HG03342 (cell line): ENCODE results near the gene MYOM1.

Source experiments
- ATAC-seq: cut with Tn5 transposase; IDR thresholded peaks from one replicate; pipeline ENCODE4 v1.9.1; 2021; ENCODE audit warnings: mild to moderate bottlenecking, moderate library complexity; ENCODE audit not compliant: unreplicated experiment

The MYOM1 gene

DNA sequence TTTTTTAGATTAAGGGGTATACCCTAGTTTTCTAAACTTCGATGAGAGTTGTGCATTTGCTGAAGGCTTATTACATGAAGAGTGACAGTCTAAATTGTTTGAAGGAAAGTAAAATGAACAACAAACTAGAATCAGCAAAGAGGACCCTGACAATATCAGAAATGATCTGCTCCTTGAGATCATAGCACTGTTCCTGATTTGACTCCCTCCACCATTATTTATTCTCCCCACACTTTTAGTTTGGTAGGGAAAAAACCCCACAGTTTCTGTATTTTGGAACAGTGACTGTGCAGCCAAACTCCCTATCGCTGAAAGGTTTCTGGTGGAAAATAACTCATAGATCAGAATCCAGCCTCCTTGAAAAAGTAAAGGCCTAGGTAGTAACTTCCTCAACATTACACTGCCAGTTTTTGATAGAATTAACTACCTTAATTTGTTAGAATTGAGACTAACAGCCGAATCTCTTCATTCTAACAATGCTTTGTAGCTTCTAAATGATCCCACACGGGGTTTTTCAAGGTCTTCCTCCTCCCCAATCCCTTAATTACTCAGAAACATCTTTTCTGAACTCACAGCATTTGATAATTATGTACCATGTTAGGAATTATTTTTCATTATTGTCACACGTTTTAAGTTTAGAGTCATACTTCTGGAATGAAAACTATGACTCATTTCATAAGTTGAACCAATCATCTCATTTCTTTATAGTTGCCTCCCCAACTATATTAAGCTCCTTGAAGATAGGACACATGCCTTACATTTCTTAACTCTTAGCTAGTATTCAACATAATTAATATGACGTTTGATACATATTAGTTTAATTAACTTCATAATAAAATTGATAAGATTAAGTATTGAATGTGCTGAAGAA lies 30.7 kb upstream of the MYOM1 start:
- ATAC-seq, result no peak

DNA sequence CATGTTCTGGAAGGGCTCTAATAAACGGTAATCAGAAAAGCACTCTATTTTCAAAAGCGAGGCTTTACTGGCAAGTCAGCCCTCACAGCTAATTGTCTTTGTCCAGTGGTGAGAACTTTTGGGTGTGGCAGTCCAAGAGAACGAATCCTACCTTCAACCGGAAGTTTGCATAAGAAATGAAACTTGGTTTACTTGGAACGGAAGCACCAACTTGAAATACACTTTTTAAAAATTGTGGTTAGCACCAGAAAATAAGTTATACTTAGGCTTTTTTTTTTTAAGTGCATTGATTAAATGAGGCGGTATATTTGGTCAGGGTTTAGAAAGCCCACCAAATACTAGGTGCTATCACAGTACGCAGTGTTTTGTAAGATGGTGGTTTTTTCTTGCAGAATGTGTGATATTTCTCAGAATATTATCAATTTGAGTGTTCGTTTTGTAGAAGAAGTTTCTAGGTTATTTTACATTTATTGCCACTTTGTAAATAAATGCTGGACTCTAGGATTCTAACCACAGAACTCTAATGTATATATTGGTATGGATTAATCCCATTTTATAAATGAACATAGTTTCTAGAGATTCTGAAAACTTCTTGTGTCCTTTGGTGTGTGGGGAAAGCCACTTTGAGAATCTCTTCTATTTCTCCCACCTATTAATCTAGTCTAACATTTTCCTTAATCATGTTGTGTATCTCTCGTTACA lies 29.0 kb upstream of the MYOM1 start:
- peak; percentile 20 for ATAC-seq

DNA sequence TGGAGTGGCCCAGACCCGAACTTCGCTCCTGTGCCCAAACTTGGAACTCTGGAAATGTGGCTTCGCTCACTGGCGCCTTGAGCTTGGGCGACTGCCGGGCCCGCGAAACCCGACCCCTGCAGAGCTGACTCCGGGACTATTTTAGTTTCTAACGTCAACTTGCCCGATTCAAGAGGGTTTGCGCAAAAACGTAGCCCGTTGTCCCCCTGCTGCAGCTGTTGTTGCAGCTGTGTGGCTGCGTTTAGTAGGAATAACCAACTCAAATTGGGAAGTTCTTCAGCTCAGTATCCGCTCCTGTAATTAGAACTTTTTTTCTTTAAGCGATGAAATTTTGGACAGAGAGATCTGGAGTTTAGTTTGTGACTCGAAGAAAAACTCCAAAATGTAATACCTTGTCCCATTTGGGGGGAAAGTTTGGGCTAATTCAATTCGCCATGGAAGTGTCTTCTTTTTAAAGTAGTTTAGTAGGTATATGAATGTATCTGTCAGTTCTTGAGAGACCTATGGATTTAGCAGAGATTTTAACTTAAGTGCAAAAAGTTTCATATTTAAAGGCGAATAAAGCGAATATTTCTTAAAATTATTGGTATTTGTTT lies 28.4 kb upstream of the MYOM1 start:
- ATAC-seq, result no peak

DNA sequence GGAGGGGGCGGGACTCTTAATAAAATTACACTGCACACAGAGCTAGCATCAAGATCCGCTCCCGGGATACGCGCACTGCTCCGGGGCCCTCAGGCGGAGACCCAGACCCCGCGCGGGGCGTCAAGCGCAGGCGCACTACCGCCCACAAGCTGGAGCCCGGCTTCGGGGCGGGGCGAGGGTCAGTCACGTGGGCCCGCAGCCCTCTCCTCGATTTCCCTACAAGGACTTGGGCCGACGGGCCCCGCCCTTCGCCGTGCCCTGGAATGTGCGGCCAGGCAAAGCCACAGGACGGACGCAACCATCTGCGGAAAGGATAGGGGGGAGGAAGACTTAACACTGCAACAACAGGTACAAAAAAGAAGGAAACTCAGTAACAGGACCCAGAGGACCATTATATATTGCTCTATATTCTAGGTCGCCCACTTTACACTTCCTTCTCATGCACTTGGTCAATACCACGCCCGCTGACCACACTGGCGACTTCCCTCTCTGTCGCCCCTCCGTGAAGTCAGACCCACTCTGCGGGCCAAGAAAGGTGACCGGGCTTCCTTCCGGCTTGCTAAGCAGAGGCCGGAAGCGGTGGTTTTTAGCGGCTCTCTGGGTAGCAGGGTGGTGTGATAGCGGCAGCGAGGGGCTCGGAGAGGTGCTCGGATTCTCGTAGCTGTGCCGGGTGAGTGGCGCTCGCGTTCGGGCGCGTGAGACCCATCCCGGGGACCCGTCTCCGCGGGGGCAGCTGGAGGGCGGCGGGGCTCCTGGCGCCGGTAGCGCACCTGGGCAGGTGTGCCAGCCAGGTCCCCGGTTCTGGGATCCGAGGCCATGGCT lies 27.7 kb upstream of the MYOM1 start, which contains the start of gene MYL12A:
MYL12A (plus strand) TSS at position 562 of the 822 bp plus-strand sequence. CDS start 5,447 bp downstream, outside the sequence.
- peak; percentile 80 for ATAC-seq

DNA sequence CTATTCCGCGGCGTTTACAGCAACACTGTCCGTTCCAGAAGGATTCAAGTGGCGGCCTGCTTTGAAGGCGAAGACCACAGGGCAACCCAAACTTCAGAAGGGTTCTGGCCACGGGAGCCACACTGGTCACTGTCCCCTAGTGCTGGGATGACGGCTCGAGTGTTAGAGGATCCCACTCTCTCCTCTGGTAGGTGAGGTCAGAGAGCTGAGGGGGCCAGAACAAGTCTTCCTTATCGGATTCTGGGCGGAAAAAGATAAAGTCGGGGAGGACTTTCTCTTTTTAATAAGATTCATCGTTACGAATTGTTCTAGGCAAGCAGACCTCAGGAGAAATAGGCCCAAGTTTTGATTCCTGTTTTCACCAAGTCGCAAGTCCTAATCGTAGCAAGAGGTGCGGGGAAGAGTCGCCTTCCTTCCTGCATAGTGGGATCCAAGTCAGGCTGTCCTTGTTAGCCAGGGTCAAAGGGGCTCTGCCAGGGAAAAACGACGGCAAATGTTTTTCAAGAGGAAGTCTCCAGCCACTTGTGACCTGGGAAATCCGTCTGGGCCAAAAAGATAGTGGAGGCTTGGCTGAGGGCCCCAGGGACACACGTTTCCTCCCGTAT lies 27.0 kb upstream of the MYOM1 start:
- ATAC-seq, result no peak

DNA sequence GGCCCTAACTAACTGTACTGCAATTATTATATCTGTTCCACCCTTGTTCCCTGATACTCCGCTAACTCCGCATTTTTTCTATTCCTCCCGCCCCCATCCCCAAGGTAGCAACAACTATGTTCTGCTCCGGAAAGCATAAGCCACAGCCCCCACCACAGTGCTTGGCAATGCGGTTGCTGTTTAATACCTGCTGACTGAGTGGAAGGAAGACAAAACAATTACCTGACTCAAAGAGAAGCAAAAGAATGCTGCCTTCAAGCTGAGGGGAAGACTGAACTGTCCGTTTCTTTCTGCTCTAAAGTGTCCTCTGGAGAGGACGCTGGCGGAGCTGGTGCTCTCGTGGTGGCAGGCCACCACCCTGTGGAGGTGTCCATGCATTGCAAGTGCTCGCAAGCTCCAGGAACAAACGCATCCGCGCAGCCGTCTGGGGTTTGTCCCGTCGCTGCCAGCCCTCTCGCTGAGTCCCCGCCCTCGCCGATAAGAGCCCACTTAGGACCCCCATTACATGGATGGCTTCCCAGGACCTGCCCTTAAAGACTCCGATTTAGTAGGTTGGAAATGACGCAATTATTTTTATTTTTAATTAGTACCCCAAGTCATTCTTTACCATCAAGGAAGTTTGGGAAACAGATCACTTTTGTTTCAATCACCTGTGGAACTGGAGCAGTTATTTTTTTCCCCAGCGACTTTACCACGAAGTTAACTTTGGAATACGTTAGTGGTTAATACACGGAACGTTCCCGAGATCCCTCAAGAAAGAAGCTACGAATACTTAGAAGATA lies 26.3 kb upstream of the MYOM1 start:
- ATAC-seq, result peak; percentile 48

DNA sequence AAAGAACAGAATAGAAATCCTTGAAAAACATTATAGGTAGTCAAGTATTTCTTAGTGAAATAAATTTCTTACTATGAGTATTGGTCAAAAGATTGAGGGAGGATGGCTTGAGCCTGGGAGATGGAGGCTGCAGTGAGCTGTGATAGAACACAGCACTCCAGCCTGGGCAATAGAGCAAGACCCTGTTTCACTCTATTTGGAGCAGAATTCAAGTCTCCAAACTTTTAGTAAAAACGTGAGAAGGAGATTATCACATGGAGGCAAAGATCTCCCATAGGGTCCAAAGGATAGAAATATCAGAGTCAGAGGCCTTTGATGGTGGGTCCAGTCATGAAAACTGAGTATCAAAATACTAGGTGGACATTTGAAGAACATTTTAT lies 25.4 kb upstream of the MYOM1 start:
- no peak for ATAC-seq

DNA sequence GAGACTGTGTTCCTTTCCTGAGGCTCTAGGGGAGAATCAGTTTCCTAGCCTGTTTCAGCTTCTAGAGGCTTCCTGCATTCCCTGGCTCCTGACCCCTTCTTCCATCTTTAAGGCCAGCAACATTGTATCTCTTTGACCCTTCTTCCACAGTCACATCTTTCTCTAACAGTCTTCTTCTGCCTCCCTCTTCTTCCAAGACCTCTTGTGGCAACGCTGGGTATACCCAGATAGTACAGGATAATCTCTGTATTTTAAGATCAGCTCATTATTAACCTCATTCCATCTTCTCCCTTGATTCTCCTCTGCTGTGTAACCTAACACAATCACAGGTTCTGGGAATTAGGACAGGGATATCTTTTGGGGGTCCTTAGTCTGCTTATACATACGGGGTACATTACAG lies 19.0 kb upstream of the MYOM1 start:
- no peak for ATAC-seq

DNA sequence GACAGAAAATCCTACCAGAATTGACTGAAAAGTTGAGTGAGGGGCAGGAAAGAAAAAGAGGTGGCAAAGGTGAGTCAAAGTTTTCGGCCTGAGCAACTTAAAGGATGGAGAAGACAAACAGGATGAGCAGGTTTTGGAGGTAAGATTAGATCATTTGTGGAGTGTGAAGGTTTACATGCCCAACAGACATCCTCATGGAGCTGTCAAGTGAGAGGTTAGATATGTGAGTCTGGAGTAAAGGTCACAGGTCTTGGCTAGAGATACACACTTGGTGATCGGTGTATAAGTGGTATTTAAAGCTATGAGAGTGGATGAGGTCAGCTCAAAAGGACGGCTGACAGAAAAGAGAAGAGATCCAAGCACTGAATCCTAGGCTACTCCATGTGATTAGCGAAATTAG lies 16.7 kb upstream of the MYOM1 start:
- no peak for ATAC-seq

DNA sequence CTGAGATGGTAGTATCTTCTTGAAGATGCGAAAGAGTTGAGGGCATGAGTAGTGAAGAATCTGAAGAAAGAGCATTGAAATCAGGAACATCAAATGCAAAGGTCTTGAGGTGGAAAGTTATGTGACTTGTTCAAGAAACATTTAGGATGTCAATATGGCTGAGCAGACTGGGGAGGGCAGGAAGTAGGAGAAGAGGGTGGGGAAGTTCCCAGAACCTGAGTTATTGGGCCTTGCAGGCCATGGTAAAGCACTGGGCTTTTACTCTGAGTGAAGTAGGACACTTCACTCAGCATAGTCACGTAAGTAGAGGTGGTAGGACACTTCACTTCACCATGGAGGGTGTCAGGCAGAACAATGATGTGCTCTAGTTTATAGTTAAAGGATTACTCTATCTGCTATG lies 16.1 kb upstream of the MYOM1 start:
- no peak for ATAC-seq

DNA sequence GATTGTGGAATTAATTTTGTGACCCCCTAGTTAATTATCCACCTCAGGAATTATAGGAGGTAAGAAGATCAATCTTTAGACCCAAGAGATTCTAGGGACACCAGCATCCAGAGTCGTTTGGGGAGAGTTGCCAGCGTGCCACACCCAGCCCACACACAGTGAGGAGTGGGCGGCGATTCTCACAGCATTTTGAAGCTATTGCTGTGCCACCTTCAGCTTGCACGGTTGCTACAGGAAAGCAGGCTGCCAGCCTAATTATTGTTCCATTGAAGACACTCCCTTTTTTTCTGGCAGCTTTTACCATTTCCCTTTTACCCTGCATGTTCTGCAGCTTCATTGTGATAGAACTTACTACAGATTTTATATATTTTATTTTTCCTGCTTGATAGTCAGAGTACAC lies 14.7 kb upstream of the MYOM1 start:
- ATAC-seq, result no peak

DNA sequence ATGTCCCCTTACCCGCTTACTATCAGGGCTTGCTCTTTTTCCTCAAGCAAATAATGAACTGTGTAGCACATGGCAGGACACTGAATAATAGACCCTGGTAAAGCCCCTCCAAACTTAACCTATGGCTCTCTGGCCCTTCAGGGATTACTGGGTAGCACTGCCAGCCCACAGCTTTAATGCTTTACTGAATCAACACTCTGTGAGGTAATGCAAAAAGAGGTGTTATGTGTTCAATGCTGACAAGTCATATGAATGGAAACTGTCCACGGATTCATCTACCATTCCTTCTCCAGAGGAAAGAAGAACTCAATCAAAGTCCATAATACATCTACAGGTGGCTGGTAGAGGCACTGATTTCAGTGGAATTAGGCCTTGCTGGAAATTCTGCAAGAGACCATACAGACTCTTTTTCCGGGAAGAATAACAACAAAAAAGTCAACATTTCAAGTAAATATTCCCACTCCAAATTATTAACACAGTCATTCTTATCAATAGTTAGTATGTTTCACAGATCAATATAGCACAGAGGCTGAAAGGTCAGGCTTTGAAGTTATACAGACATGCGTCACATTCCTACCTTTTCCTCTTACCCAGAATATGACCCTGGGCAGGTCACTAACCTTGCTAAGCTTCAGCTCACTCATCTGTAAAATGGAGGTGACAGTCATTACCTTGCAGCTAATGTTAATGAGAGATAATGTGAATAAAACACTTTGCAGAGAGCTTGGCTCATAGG lies 13.8 kb upstream of the MYOM1 start:
- ATAC-seq, result no peak

DNA sequence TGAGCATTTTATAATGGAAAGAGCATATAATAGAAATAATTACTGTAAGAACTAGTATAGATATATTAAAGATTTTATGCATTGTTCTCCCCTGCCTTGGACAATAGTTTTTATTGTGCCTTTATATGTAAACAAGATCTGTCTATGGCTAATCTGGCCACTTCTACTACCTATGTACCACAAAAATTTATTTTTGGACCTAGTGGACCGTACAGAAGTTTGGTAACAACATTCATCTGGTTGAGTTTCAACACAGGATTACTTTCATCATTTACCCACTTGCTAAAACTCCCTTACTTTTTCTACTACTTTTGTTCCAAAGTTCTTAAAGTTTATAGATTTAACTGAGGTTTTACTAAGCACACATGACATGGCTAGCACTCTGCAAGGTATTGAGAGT lies 13.2 kb upstream of the MYOM1 start:
- ATAC-seq, result no peak

DNA sequence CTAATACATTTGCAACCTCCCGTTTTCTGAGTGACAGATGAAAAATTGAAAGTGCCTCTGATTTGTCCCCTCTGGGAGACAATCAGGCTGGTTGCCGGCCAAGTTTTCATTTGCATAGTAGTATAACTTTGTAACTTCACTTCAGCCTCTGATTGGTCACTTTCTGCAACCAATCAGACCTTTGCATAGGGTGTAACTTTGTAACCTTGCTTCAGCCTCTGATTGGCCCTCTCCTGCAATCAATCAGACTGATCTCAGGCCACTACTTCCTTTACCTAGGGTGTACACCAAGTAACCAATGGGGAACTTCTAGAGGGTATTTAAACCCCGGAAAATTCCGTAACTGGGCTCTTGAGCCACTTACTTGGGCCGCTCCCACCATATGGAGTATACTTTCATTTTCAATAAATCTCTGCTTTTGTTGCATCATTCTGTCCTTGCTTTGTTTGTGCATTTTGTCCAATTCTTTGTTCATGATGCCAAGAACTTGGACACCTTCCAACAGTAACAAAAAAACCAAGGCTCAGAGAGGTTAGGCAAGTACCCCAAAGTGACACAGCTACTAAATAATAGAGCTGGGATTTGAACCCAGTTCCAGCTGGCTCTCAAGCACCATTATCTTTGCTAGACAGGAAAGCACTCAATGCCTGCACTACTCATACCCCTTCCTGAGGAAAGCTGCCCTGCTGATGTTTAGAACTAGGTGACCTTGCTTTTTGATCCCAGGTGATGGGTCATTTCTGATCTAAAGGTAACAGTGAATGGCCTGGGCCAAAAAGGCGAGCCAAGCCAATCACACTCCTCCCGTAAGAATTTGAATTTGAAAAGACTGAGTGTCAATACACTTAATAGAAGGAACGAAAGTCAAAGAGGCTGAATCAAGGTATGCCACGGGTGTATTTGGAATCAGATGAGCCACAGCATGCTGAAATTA lies 10.9 kb upstream of the MYOM1 start:
- ATAC-seq, result no peak

DNA sequence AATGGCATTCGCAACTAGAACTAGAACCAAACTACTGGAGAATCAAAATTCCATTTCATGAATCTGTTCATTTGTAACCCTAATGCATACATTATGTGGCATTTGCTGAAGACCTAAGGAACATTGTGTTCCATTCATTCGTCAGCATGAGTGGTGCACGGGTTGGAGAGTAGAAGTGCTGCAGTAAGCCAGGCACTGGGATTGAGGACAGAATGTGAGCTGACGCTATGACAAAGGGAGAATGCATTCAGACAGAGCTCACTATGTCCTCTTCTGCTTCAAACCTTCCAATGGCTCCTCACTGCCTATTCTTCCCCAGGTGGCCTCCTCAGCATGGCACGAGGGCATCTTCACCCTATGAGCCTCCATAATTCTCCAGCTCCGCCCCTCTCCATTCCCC lies 6.3 kb upstream of the MYOM1 start:
- ATAC-seq, result no peak

DNA sequence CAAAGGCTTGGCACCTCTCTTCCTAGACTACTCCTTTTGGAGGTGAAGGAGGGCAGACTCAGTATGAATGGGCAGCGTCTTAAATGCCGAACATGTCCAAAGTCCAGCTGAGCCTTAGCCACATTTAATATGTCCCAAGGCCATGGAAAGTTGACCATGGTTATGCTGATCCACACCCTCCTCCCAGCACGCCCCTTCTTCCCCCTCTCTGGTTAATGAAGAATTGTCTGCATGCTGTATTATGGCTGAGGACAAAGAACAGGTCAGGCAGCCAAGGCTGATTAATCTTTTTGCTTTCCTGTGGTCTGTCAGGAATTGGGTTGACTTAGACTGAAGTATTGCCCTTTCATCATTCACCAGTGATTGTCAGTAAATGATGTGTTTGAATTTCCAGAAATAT lies 5.8 kb upstream of the MYOM1 start:
- no peak for ATAC-seq

DNA sequence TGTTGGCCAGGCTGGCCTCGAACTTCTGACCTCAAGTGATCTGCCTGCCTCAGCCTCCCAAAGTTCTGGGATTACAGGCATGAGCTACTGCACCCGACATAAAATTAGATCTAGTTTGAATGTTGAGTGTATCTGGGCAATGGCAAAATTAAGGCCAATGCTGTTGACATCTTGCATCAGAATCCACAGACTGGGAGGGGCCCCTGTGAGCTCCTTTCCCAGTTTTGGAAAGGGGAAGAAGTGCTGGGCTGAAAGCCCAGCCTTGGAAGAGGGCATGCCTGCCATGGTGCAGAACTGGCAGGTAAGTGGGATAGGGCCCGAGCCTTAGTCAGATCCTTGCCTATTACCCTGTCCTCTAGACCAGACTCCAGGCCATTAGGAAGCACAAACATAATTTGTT lies 4.5 kb upstream of the MYOM1 start:
- ATAC-seq, result no peak

DNA sequence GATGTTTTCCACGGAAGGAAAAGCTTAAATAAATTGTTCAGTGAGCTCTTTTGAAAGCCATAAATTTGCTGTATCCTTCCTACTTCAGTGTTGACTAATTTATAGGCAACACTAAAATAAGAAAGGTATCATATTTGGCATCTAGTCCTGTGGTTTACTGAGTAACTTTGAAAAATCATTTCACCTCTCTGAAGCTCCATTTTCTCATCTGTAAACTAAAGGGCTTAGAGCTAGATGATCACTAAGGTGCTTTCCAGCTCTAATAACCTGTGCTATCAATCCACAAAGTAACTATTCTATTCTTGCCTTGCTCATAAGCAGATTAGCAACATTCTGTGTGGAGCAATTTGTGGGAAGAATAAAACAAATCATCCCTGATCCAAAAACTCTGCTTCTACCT lies 3.6 kb upstream of the MYOM1 start:
- no peak for ATAC-seq
